Large intestine (tissue), 12 donors: ENCODE results near the gene OXSR1. TPM values are rescaled to one million over a fixed set of nuclear protein-coding genes. Genes with fewer than 3 reads are reported as not detected.
A peak's percentile ranks its signal among the peaks of the same experiment; 100 is the strongest.

Experiments
- DNase-seq, 2 donors: peaks; one replicate each; pipeline versions ENCODE4 v3.0.0 to v3.0.0-alpha.2; 2013
- H3K27ac ChIP-seq: one replicate; pipeline ENCODE4 v1.5.1; 2013; ENCODE audit warnings: low read length
- H3K27me3 ChIP-seq: 2 replicates; pipeline ENCODE4 v1.6.1; 2013; ENCODE audit warnings: low read length; ENCODE audit not compliant: control insufficient read depth, insufficient read depth
- H3K36me3 ChIP-seq: 2 replicates; pipeline ENCODE4 v1.6.1; 2013; ENCODE audit warnings: low read length; ENCODE audit not compliant: control insufficient read depth, insufficient read depth
- H3K4me1 ChIP-seq: one replicate; pipeline ENCODE4 v1.6.1; 2013; ENCODE audit warnings: low read length; ENCODE audit not compliant: control insufficient read depth, insufficient read depth
- H3K4me3 ChIP-seq: one replicate; pipeline ENCODE4 v1.5.1; 2013; ENCODE audit warnings: low read length
- H3K9me3 ChIP-seq: one replicate; pipeline ENCODE4 v1.6.1; 2013; ENCODE audit warnings: mild to moderate bottlenecking, low read depth, low read length, moderate library complexity; ENCODE audit not compliant: control insufficient read depth
- WGBS: methylation state at CpG from one replicate; pipeline ENCODE4 v1.1.5; 2013; ENCODE audit warnings: low lambda C conversion rate; ENCODE audit not compliant: insufficient coverage; 5-methylcytosine and 5-hydroxymethylcytosine counted together
- long read RNA-seq, 11 donors: transcript quantifications; one replicate each; lab custom pipeline, GENCODE V29; 2026
- polyA plus RNA-seq: library from polyadenylated mRNA; unstranded; fragments of 120-200 nt; gene quantifications from one replicate; pipeline ENCODE4 v1.2.1, GENCODE V29; 2013

Gene OXSR1
- polyA plus RNA-seq, result 30.4 TPM
- long read RNA-seq, donor 1, full-length matches to known transcripts, result 1 of 1 reads
- long read RNA-seq, donor 1, partial matches to known transcripts, result 0 of 1 reads
- long read RNA-seq, donor 1, other reads (novel, unspliced or antisense), result 0 of 1 reads
- long read RNA-seq, donor 2, partial matches to known transcripts, result 0 of 1 reads
- long read RNA-seq, donor 2, other reads (novel, unspliced or antisense), result 0 of 1 reads
- long read RNA-seq, donor 3, result 0 reads
- long read RNA-seq, donor 4, result 0 reads
- long read RNA-seq, donor 5, full-length matches to known transcripts, result 2 of 2 reads
- long read RNA-seq, donor 5, partial matches to known transcripts, result 0 of 2 reads
- long read RNA-seq, donor 5, other reads (novel, unspliced or antisense), result 0 of 2 reads
- long read RNA-seq, donor 6, full-length matches to known transcripts, result 1 of 1 reads
- long read RNA-seq, donor 6, partial matches to known transcripts, result 0 of 1 reads
- long read RNA-seq, donor 6, other reads (novel, unspliced or antisense), result 0 of 1 reads
- long read RNA-seq, donor 7, full-length matches to known transcripts, result 5 of 5 reads
- long read RNA-seq, donor 7, partial matches to known transcripts, result 0 of 5 reads
- long read RNA-seq, donor 7, other reads (novel, unspliced or antisense), result 0 of 5 reads
- long read RNA-seq, donor 8, full-length matches to known transcripts, result 5 of 5 reads
- long read RNA-seq, donor 8, partial matches to known transcripts, result 0 of 5 reads
- long read RNA-seq, donor 8, other reads (novel, unspliced or antisense), result 0 of 5 reads
- long read RNA-seq, donor 9, full-length matches to known transcripts, result 2 of 2 reads
- long read RNA-seq, donor 9, partial matches to known transcripts, result 0 of 2 reads
- long read RNA-seq, donor 9, other reads (novel, unspliced or antisense), result 0 of 2 reads
- long read RNA-seq, donor 10, full-length matches to known transcripts, result 7 of 12 reads
- long read RNA-seq, donor 10, partial matches to known transcripts, result 5 of 12 reads
- long read RNA-seq, donor 10, other reads (novel, unspliced or antisense), result 0 of 12 reads
- long read RNA-seq, donor 11, full-length matches to known transcripts, result 1 of 1 reads
- long read RNA-seq, donor 11, partial matches to known transcripts, result 0 of 1 reads
- long read RNA-seq, donor 11, other reads (novel, unspliced or antisense), result 0 of 1 reads

GRCh38 chr3:38164952-38165721, at the start of gene OXSR1:
OXSR1 (plus strand) TSS chr3:38165537; CDS start chr3:38165877, 340 bp downstream.
- DNase-seq, result peak; percentile 100
- WGBS, result no CpG with 5 or more reads among the region's 57 CpGs
- Histone ChIP-seq H3K4me1 (peaks cover 3% of the 10 kb centered on the region), H3K36me3 (no peaks in the 10 kb centered on the region), H3K27ac (peak within 1 kb of the TSS; percentile 83), H3K4me3 (peak within 1 kb of the TSS; percentile 60), H3K9me3 (no peaks in the 10 kb centered on the region), H3K27me3 (no peaks in the 10 kb centered on the region)

GRCh38 chr3:38115645-38116427, 49.5 kb upstream of the OXSR1 start:
- WGBS, result 67% methylated on average over 1 of the region's 9 CpGs
- H3K27me3 ChIP-seq, result no peaks in the 10 kb centered on the region
- no peak for DNase-seq
- H3K4me3 ChIP-seq, result no peak overlapping the region
- peaks cover 17% of the 10 kb centered on the region for H3K36me3 ChIP-seq
- H3K9me3 ChIP-seq, result no peaks in the 10 kb centered on the region
- no peak overlapping the region for H3K27ac ChIP-seq
- H3K4me1 ChIP-seq, result no peaks in the 10 kb centered on the region

- no peak overlapping the region for H3K27ac ChIP-seq
- DNase-seq, result no peak
- H3K4me3 ChIP-seq, result no peak overlapping the region
- no CpG with 5 or more reads among the region's 12 CpGs for WGBS
- H3K27me3 ChIP-seq, result no peaks in the 10 kb centered on the region
- H3K36me3 ChIP-seq, result peaks cover 25% of the 10 kb centered on the region
- no peaks in the 10 kb centered on the region for H3K9me3 ChIP-seq
- H3K4me1 ChIP-seq, result no peaks in the 10 kb centered on the region
These were observed 48.7 kb upstream of the OXSR1 start for GRCh38 chr3:38116471-38117162.

GRCh38 chr3:38117163-38117716, 48.1 kb upstream of the OXSR1 start:
- Histone ChIP-seq H3K4me3 (no peak overlapping the region), H3K27ac (no peak overlapping the region), H3K9me3 (no peaks in the 10 kb centered on the region), H3K36me3 (peaks cover 31% of the 10 kb centered on the region), H3K27me3 (no peaks in the 10 kb centered on the region), H3K4me1 (no peaks in the 10 kb centered on the region)
- no peak for DNase-seq
- WGBS, result no CpG with 5 or more reads among the region's 10 CpGs

- WGBS, result no CpG with 5 or more reads among the region's 11 CpGs
- Histone ChIP-seq H3K4me3 (no peak overlapping the region), H3K36me3 (peaks cover 38% of the 10 kb centered on the region), H3K27ac (no peak overlapping the region), H3K4me1 (no peaks in the 10 kb centered on the region), H3K27me3 (no peaks in the 10 kb centered on the region), H3K9me3 (no peaks in the 10 kb centered on the region)
- DNase-seq, result peak; percentile 65 to 70
These were observed 47.5 kb upstream of the OXSR1 start for GRCh38 chr3:38117748-38118420.

GRCh38 chr3:38118421-38119247, 46.7 kb upstream of the OXSR1 start:
- Histone ChIP-seq H3K4me1 (no peaks in the 10 kb centered on the region), H3K36me3 (peaks cover 45% of the 10 kb centered on the region)
- DNase-seq, result no peak

GRCh38 chr3:38119248-38119544, 46.1 kb upstream of the OXSR1 start:
- Histone ChIP-seq H3K27ac (no peak overlapping the region), H3K36me3 (peaks cover 47% of the 10 kb centered on the region), H3K4me1 (peaks cover 1% of the 10 kb centered on the region), H3K9me3 (no peaks in the 10 kb centered on the region), H3K4me3 (no peak overlapping the region), H3K27me3 (no peaks in the 10 kb centered on the region)
- WGBS, result no CpG with 5 or more reads among the region's 1 CpG
- no peak for DNase-seq

More at GRCh38 chr3:38118421-38119247, 46.7 kb upstream of the OXSR1 start:
- Histone ChIP-seq H3K27me3 (no peaks in the 10 kb centered on the region), H3K27ac (no peak overlapping the region), H3K9me3 (no peaks in the 10 kb centered on the region), H3K4me3 (no peak overlapping the region)
- no CpG with 5 or more reads among the region's 13 CpGs for whole genome bisulfite sequencing
